Activated CD4-positive, CD25-positive, alpha-beta regulatory T cell (primary cell): ENCODE data around the gene ORMDL3.

ENCODE experiments used
- DNase-seq, 4 experiments: peaks; one replicate each; lab custom pipeline; 2025; lab: John Stamatoyannopoulos, UW

ORMDL3 gene

GRCh38 chr17:39927101-39927928, at the start of gene ORMDL3, which contains the start of gene LRRC3C:
Gene ORMDL3 (minus strand): TSS chr17:39927601. CDS start chr17:39924203, 3,398 bp downstream.
Gene LRRC3C (plus strand): TSS chr17:39927732. CDS start chr17:39941524, 13,792 bp downstream.
- DNase-seq, result peak; percentile 79 to 84 (median 83)

GRCh38 chr17:39975801-39976200, 48.4 kb upstream of the ORMDL3 start:
- DNase-seq, result no peak

- DNase-seq, result no peak
Measured at GRCh38 chr17:39974433-39974832, 47.0 kb upstream of the ORMDL3 start.

GRCh38 chr17:39973496-39973895, 46.1 kb upstream of the ORMDL3 start:
- DNase-seq, result no peak

- DNase-seq, result no peak
Measured at GRCh38 chr17:39972271-39972670, 44.9 kb upstream of the ORMDL3 start.

GRCh38 chr17:39971076-39971603, 43.7 kb upstream of the ORMDL3 start:
- DNase-seq, result no peak

- DNase-seq, result no peak
Measured at GRCh38 chr17:39970157-39970692, 42.8 kb upstream of the ORMDL3 start.

- DNase-seq, result no peak
Measured at GRCh38 chr17:39969375-39969774, 42.0 kb upstream of the ORMDL3 start.

GRCh38 chr17:39968761-39969160, 41.4 kb upstream of the ORMDL3 start:
- DNase-seq, result no peak

GRCh38 chr17:39966771-39967170, 39.4 kb upstream of the ORMDL3 start:
- no peak for DNase-seq

- no peak for DNase-seq
Measured at GRCh38 chr17:39965017-39965699, 37.8 kb upstream of the ORMDL3 start.

- DNase-seq, result peak in 2 of 4 experiments; percentile 37 to 42
Measured at GRCh38 chr17:39963829-39964228, 36.4 kb upstream of the ORMDL3 start.

GRCh38 chr17:39962642-39963220, 35.3 kb upstream of the ORMDL3 start, which contains the start of gene GSDMA:
Gene GSDMA (plus strand): TSS chr17:39963004. CDS start chr17:39965688, 2,684 bp downstream.
- DNase-seq, result no peak

- DNase-seq, result no peak
Measured at GRCh38 chr17:39960524-39961041, 33.2 kb upstream of the ORMDL3 start.

- no peak for DNase-seq
Measured at GRCh38 chr17:39955726-39956225, 28.4 kb upstream of the ORMDL3 start.

- no peak for DNase-seq
Measured at GRCh38 chr17:39954876-39955275, 27.5 kb upstream of the ORMDL3 start.

- no peak for DNase-seq
Measured at GRCh38 chr17:39953471-39953888, 26.1 kb upstream of the ORMDL3 start.

GRCh38 chr17:39952680-39953470, 25.5 kb upstream of the ORMDL3 start:
- peak; percentile 89 to 99 (median 92) for DNase-seq

GRCh38 chr17:39951924-39952679, 24.7 kb upstream of the ORMDL3 start:
- DNase-seq, result no peak

- DNase-seq, result no peak
Measured at GRCh38 chr17:39950871-39951348, 23.5 kb upstream of the ORMDL3 start.
